ENCODE data around the gene NEK9.
A peak's percentile ranks its signal among the peaks of the same experiment; 100 is the strongest.

NEK9 gene

DNA sequence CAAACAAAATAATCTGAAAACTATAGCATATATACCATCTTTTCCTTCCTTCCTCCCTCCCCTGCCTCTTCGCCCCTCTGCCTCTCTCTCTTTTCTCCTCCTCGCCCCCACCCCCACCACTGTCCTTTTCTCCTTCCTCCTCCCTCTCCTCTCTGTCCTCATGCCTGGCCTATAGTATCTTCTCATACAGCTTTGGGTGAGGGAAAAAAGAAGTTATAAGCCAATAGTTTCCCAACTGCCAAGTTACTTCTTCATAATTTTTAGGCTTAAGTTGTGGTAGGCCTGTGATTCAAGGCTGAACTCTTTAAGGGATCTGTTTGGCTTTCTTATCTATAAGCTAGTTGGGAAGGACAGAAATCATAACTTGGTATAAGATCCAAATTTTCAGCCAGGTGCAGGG, 40.5 kb upstream of the NEK9 start:
- TF ChIP-seq, protein P1, sequence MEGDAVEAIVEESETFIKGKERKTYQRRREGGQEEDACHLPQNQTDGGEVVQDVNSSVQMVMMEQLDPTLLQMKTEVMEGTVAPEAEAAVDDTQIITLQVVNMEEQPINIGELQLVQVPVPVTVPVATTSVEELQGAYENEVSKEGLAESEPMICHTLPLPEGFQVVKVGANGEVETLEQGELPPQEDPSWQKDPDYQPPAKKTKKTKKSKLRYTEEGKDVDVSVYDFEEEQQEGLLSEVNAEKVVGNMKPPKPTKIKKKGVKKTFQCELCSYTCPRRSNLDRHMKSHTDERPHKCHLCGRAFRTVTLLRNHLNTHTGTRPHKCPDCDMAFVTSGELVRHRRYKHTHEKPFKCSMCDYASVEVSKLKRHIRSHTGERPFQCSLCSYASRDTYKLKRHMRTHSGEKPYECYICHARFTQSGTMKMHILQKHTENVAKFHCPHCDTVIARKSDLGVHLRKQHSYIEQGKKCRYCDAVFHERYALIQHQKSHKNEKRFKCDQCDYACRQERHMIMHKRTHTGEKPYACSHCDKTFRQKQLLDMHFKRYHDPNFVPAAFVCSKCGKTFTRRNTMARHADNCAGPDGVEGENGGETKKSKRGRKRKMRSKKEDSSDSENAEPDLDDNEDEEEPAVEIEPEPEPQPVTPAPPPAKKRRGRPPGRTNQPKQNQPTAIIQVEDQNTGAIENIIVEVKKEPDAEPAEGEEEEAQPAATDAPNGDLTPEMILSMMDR (IDR thresholded peaks at IDR 0.05; ENCODE audit: insufficient read depth, low read depth, low read length, missing control alignments) = no peak
- H3K4me3 ChIP-seq (ENCODE audit: low read depth, low read length) = no peak overlapping the region
- no peak for DNase-seq (ENCODE audit: low read depth)

- TF ChIP-seq, protein P1 (IDR thresholded peaks at IDR 0.05; ENCODE audit: insufficient read depth, low read depth, low read length, missing control alignments) = no peak
- DNase-seq (ENCODE audit: low read depth) = no peak
- no peak overlapping the region for H3K4me3 ChIP-seq (ENCODE audit: low read depth, low read length)
These were observed 38.9 kb upstream of the NEK9 start for GRCh38 chr14:75165586-75166391.

DNA sequence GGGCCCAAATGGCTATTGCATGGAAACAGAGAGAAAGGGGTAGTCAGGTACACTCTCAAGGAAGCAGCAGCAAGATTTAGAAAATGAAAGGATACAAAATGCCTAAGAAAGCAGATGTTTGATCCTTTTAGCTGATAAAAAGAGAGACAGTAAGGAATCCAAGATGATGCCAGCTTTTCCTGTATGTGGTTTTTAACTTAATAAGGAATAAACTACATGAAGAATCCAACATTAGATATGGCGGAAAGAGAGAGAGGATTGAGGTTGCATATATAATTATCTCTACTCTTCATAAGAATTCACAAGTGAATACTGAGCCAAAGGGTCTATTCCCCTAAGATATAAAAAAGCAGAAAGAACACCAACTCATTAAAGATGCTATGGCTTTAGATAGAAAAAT, 38.0 kb upstream of the NEK9 start:
- H3K4me3 ChIP-seq (ENCODE audit: low read depth, low read length) = no peak overlapping the region
- no peak for DNase-seq (ENCODE audit: low read depth)
- TF ChIP-seq, protein P1 (IDR thresholded peaks at IDR 0.05; ENCODE audit: insufficient read depth, low read depth, low read length, missing control alignments) = no peak

DNA sequence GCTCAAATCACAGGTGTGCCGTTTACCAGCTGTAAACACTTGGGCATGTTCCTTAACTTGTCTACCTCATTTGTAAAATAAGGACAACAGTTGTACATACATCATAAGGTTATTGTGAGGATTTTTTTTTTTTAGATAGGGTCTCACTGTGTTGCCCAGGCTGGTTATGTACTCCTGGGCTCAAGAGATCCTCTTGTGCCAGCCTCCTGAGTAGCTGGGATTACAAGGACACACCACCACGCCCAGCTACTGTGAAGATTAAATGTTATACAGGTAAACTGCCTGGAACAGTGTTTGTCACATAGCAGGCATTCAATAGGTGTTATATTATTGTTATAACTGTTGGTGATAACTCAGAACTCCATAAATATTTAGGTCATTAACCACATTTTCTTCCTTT, 36.8 kb upstream of the NEK9 start:
- TF ChIP-seq, protein P1 (IDR thresholded peaks at IDR 0.05; ENCODE audit: insufficient read depth, low read depth, low read length, missing control alignments) = no peak
- H3K4me3 ChIP-seq (ENCODE audit: low read depth, low read length) = no peak overlapping the region
- no peak for DNase-seq (ENCODE audit: low read depth)

- TF ChIP-seq, protein P1 (IDR thresholded peaks at IDR 0.05; ENCODE audit: insufficient read depth, low read depth, low read length, missing control alignments) = no peak
- H3K4me3 ChIP-seq (ENCODE audit: low read depth, low read length) = no peak overlapping the region
- DNase-seq (ENCODE audit: low read depth) = no peak
These were observed 35.8 kb upstream of the NEK9 start for GRCh38 chr14:75162631-75163030.

GRCh38 chr14:75158843-75159614, 32.2 kb upstream of the NEK9 start:
- TF ChIP-seq, protein P1 (IDR thresholded peaks at IDR 0.05; ENCODE audit: insufficient read depth, low read depth, low read length, missing control alignments) = no peak
- DNase-seq (ENCODE audit: low read depth) = peak; percentile 56
- no peak overlapping the region for H3K4me3 ChIP-seq (ENCODE audit: low read depth, low read length)

Measured in GM12865 (cell line).